Nephron (organoid): ENCODE results near the gene CBARP.
"Not testable (repeated sequence)": the region's sequence is repeated elsewhere in the genome, so short reads cannot be mapped to it uniquely, and the experiment has no call there.

Experiments used
- H3K27ac Mint-ChIP-seq, 3 experiments: 2 replicates each; pipeline ENCODE4 v1.8.0; 2020; ENCODE audit warnings: mixed read lengths in 3 of 3, mild to moderate bottlenecking in 2 of 3, moderate library complexity in 1 of 3
- H3K27me3 Mint-ChIP-seq: 2 replicates; pipeline ENCODE4 v1.8.0; 2021; ENCODE audit warnings: low read depth, mild to moderate bottlenecking, moderate library complexity, mixed read lengths
- H3K36me3 Mint-ChIP-seq: 2 replicates; pipeline ENCODE4 v1.8.0; 2020; ENCODE audit warnings: low read depth, mixed read lengths
- H3K4me1 Mint-ChIP-seq: 2 replicates; pipeline ENCODE4 v1.8.0; 2020; ENCODE audit warnings: mixed read lengths
- H3K4me3 Mint-ChIP-seq, 3 experiments: 2 replicates each; pipeline ENCODE4 v1.8.0; 2020; ENCODE audit warnings: mild to moderate bottlenecking in 3 of 3, mixed read lengths in 3 of 3, moderate library complexity in 2 of 3
- H3K9me3 Mint-ChIP-seq: 2 replicates; pipeline ENCODE4 v1.8.0; 2020; ENCODE audit warnings: mixed read lengths
- CTCF ChIP-seq, 3 experiments: fragments of 200-600 bp; sonication (generic); IDR thresholded peaks; one replicate each; pipeline ENCODE4 v1.5.0; 2021; ENCODE audit warnings: antibody characterized with exemption in 3 of 3; ENCODE audit not compliant: unreplicated experiment in 3 of 3

The CBARP gene

DNA sequence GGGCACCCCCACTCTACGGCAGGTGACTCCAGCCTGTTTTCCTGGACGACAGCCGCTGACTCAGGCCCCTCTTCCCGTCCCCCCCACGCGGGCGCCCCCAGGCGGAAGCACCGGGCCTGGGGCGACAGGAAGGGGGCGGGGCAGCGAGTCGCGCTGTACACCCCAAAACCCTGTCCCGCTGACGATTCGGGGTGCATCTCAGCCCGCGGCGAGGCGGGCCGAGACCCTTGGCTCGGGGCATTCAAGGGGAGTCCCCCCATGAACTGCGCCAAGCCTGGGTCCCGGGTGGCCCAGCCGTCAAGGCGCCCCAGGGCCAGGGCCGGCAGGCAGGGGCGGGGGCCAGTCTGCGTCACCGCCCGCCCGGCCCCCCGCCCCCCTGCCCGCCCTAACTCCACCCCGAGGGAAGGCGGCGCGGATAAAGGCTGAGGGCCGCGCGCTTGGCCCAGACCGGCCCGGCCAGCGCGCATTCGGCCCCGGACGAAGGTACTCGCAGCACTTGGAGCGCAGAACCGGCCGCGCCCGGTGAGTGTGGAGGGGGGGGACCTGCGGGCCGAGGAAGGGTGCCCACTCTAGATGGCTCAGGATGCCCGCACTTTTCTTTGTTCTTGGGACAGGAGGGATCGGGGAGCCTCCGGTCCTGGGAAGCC is 10.5 kb upstream of the CBARP start, which contains the start of gene MIDN:
Gene MIDN (plus strand): TSS at position 445 of the 647 bp plus-strand sequence. CDS start 1,714 bp downstream, outside the sequence.
- Mint-ChIP-seq H3K4me1 (peaks cover 9% of the 10 kb centered on the region), H3K9me3 (no peaks in the 10 kb centered on the region), H3K4me3 (peak within 1 kb of the TSS; percentile 83 to 88 (median 86)), H3K36me3 (peaks cover 12% of the 10 kb centered on the region), H3K27me3 (no peaks in the 10 kb centered on the region), H3K27ac (peak within 1 kb of the TSS; percentile 62 to 94 (median 92))
- TF ChIP-seq CTCF (IDR thresholded peaks at IDR 0.05; ENCODE audit: unreplicated experiment in 3 of 3): no peak

DNA sequence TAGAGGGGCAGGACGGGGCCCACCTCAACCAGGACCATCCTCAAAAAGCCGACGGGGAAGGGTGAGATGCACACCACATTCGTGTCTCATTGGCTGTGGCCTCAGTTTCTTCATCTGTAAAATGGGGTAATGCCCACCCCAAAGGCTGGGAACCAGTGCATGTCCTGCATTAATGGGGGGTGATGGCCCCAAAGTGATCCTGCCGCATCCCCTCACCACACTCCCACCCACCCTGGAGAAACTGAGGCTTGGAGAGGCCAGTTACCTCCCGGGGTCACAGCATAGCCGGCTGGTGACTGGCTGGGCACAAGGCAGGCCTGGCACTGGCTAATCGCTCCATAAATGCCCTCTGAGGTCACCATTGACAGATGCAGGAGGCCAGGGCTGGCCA is 9.9 kb upstream of the CBARP start:
- Mint-ChIP-seq H3K4me3 (peak overlapping the region; percentile 19 to 88 (median 34)), H3K36me3 (peaks cover 12% of the 10 kb centered on the region), H3K27me3 (no peaks in the 10 kb centered on the region), H3K4me1 (peaks cover 10% of the 10 kb centered on the region), H3K9me3 (no peaks in the 10 kb centered on the region), H3K27ac (no peak overlapping the region)
- no peak for TF ChIP-seq CTCF (IDR thresholded peaks at IDR 0.05; ENCODE audit: unreplicated experiment in 3 of 3)

GRCh38 chr19:1246265-1247087 is 8.7 kb upstream of the CBARP start:
- Mint-ChIP-seq H3K4me1 (peaks cover 12% of the 10 kb centered on the region), H3K4me3 (peak overlapping the region; percentile 52 to 64 (median 54)), H3K27ac (peak overlapping the region; percentile 47 to 85 (median 66))
- not testable (repeated sequence) for H3K9me3 Mint-ChIP-seq, H3K36me3 Mint-ChIP-seq, H3K27me3 Mint-ChIP-seq

DNA sequence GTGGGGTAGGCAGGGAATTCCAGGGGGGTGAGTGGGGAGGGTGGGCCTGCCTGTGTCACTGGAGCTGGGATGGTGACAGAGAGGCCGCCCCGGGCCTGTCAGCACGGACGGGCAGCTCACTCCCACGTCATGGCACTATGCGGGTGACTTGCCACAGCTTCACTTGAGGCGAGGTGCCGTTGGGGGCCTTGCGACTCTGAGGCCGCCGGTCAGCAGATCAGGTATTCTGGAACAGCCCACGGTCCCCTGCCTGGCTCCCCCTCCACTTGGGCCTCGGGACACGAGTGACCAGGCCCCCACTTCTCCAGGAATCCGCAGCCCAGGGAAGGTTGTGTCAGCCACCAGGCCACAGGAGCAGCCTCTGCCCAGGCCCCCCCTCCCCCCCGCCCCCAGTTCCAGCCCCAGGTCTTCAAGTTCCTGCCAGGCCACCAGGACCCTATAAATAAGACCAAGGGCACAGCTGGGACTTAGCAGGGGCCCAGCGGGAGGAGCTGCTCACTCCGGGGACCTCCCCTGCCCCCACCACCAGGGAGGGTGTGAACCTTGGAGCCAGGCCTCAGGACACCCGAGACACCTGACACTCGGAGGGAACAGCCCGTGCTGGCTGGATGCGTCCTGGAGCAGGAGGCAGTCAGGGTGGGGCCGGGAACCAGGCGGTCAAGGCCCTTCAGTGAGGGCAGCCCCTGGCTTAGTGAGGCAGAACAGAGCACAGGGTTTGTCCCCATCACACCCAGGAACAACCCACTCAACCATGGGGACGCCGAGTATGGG is 7.9 kb upstream of the CBARP start:
- Mint-ChIP-seq H3K4me1 (peaks cover 17% of the 10 kb centered on the region), H3K36me3 (peaks cover 5% of the 10 kb centered on the region), H3K4me3 (peak overlapping the region; percentile 11 to 64 (median 52)), H3K27me3 (no peaks in the 10 kb centered on the region), H3K9me3 (no peaks in the 10 kb centered on the region), H3K27ac (peak overlapping the region in 1 of 3 experiments; percentile 85)
- TF ChIP-seq CTCF (IDR thresholded peaks at IDR 0.05; ENCODE audit: unreplicated experiment in 3 of 3): no peak

- H3K9me3 Mint-ChIP-seq: no peaks in the 10 kb centered on the region
These were observed 7.1 kb upstream of the CBARP start for GRCh38 chr19:1244693-1245451.

More at GRCh38 chr19:1244693-1245451, 7.1 kb upstream of the CBARP start:
- no peak for TF ChIP-seq CTCF (IDR thresholded peaks at IDR 0.05; ENCODE audit: unreplicated experiment in 3 of 3)
- H3K4me3 Mint-ChIP-seq: peak overlapping the region; percentile 64 to 82 (median 82)
- H3K27ac Mint-ChIP-seq: peak overlapping the region; percentile 87 to 98 (median 94)
- H3K36me3 Mint-ChIP-seq: peaks cover 4% of the 10 kb centered on the region
- peaks cover 17% of the 10 kb centered on the region for H3K4me1 Mint-ChIP-seq
- H3K27me3 Mint-ChIP-seq: no peaks in the 10 kb centered on the region
